ENCODE data around the gene ANKEF1. TPM values are rescaled to one million over a fixed set of nuclear protein-coding genes. Genes with fewer than 3 reads are reported as not detected.

The ANKEF1 gene
- total RNA-seq, 4 donors from 2014 or later, result 0.87 to 2.4 (median 1.7) TPM

DNA sequence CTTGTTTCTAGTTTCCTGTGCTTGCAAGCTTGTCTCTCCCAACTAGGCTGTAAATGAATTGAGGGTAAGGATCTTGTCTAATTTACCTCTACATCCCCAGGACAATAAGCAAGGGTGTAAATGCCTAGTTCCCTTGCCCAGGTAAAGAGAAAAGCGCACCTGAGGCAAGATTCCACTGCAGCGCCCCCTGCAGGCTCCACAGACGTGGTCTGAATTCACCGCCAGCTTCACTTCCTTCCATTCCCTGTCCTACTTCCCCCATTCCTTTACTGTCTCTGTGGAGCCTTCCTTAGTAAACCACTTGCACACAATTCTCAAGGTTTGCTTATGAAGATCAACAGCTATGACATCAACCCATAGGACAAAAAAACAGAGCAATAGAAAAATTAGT, 42.3 kb downstream of the ANKEF1 start:
- no peak for DNase-seq (ENCODE audit: low spot score in 2 of 2)
- peak overlapping the region in 1 of 4 donors; percentile 52 for H3K27ac ChIP-seq
- no peaks in the 10 kb centered on the region for H3K27me3 ChIP-seq
- no peaks in the 10 kb centered on the region for H3K9me3 ChIP-seq
- TF ChIP-seq, protein P1, sequence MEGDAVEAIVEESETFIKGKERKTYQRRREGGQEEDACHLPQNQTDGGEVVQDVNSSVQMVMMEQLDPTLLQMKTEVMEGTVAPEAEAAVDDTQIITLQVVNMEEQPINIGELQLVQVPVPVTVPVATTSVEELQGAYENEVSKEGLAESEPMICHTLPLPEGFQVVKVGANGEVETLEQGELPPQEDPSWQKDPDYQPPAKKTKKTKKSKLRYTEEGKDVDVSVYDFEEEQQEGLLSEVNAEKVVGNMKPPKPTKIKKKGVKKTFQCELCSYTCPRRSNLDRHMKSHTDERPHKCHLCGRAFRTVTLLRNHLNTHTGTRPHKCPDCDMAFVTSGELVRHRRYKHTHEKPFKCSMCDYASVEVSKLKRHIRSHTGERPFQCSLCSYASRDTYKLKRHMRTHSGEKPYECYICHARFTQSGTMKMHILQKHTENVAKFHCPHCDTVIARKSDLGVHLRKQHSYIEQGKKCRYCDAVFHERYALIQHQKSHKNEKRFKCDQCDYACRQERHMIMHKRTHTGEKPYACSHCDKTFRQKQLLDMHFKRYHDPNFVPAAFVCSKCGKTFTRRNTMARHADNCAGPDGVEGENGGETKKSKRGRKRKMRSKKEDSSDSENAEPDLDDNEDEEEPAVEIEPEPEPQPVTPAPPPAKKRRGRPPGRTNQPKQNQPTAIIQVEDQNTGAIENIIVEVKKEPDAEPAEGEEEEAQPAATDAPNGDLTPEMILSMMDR (IDR thresholded peaks at IDR 0.05), result no peak
- TF ChIP-seq POLR2A (IDR thresholded peaks at IDR 0.05), result no peak
- TF ChIP-seq EP300 (IDR thresholded peaks at IDR 0.05), result no peak
- peaks cover 0 to 7% (median 0%) of the 10 kb centered on the region in 4 donors for H3K4me1 ChIP-seq
- H3K4me3 ChIP-seq, result no peak overlapping the region
- H3K36me3 ChIP-seq, result no peaks in the 10 kb centered on the region
- WGBS, 2 donors, result 42 to 48% methylated on average over 4 of the region's 4 CpGs

DNA sequence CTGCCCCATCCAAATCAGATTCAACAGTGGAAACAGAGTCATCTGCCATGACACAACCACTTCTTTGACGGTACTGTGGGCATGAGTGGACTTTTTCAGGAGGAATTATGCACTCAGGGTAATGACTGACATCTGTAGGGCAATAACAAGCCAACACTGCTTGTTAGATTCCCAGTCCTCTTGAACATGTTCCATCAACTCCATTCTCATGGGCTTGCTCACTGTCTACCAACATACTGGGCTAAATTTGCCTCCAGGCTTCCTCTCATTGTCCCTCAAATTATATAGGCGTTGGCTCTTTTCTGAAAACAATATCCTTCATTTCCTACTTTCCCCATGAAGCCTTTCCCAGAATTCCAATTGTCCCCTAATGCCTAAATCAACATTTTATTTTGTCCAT, 43.1 kb downstream of the ANKEF1 start:
- no peak overlapping the region for H3K4me3 ChIP-seq
- H3K27me3 ChIP-seq, result no peaks in the 10 kb centered on the region
- no peak for TF ChIP-seq POLR2A (IDR thresholded peaks at IDR 0.05)
- TF ChIP-seq, protein P1 (IDR thresholded peaks at IDR 0.05), result no peak
- no peak for TF ChIP-seq EP300 (IDR thresholded peaks at IDR 0.05)
- H3K4me1 ChIP-seq, result peaks cover 0 to 7% (median 0%) of the 10 kb centered on the region in 4 donors
- no peaks in the 10 kb centered on the region for H3K9me3 ChIP-seq
- WGBS, 2 donors, result 76 to 82% methylated on average over 2 of the region's 2 CpGs
- H3K36me3 ChIP-seq, result no peaks in the 10 kb centered on the region
- DNase-seq (ENCODE audit: low spot score in 2 of 2), result no peak
- H3K27ac ChIP-seq, result peak overlapping the region in 1 of 4 donors; percentile 52

DNA sequence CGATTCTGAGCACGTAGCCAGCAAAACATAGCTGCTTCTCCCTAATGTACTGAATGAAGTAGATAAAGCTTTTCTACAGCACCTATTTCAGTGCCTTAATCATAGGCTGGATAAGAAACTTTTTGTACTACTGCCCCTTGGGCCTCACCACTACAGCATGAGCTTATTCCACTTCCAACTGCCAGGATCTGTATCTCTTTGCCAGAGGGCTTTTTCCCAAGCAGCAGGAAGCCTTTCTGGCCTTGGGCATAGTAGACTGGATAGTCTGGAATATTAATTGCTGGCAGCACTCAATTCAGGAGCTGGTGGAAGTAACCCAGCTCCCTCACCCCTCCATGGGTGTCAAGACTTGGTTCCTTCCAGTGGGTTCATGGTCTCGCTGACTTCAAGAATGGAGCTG, 43.6 kb downstream of the ANKEF1 start:
- H3K9me3 ChIP-seq, result no peaks in the 10 kb centered on the region
- no peaks in the 10 kb centered on the region for H3K27me3 ChIP-seq
- TF ChIP-seq POLR2A (IDR thresholded peaks at IDR 0.05), result no peak
- TF ChIP-seq EP300 (IDR thresholded peaks at IDR 0.05), result no peak
- TF ChIP-seq, protein P1 (IDR thresholded peaks at IDR 0.05), result no peak
- WGBS, 2 donors, result 87 to 91% methylated on average over 3 of the region's 3 CpGs
- no peak for DNase-seq (ENCODE audit: low spot score in 2 of 2)
- no peak overlapping the region for H3K4me3 ChIP-seq
- no peaks in the 10 kb centered on the region for H3K36me3 ChIP-seq
- peaks cover 0 to 7% (median 0%) of the 10 kb centered on the region in 4 donors for H3K4me1 ChIP-seq
- peak overlapping the region in 1 of 4 donors; percentile 52 for H3K27ac ChIP-seq

DNA sequence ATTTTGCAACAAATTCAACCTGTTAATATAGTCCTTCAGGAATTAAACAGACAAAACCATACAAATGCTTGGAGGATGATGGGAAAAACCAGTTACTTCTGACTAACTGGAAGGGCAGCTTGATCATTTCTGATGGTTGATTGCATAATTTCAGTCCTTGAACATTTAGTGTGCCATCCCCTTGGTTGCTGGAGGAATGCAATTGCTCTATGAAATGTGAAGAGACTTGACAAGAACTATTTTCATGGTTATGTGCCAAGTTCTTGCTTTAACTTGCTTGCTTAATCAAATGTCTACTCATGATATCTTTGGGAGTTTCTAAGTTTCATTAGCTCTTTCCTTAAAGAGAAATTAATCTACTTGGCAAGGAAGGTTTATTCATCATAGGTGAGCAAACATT, 45.2 kb downstream of the ANKEF1 start:
- no peak overlapping the region for H3K4me3 ChIP-seq

DNA sequence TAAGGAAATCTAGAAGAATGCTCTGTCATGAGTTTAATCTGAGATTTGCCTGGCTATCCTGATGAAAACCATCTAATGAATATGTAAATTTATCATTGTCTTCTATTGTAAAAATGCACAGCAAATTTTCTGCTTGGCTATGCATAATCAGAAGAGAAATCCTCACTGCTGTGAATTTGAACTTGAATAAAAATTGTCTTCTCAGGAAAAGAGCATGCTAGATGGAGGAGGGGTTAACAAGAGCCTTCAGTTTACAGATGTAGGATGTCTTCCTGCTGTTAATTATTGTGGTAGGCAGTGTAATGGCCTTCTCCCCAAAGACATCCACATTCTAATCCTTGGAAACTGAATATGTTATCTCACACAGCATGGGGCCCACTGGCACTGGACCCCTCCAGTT, 45.8 kb downstream of the ANKEF1 start:
- H3K27ac ChIP-seq, result no peak overlapping the region
- no peak for DNase-seq (ENCODE audit: low spot score in 2 of 2)
- no peaks in the 10 kb centered on the region for H3K27me3 ChIP-seq
- H3K4me1 ChIP-seq, result no peaks in the 10 kb centered on the region
- H3K36me3 ChIP-seq, result no peaks in the 10 kb centered on the region
- H3K4me3 ChIP-seq, result no peak overlapping the region
- TF ChIP-seq POLR2A (IDR thresholded peaks at IDR 0.05) (no peak), EP300 (IDR thresholded peaks at IDR 0.05) (no peak)
- TF ChIP-seq, protein P1 (IDR thresholded peaks at IDR 0.05), result no peak
- H3K9me3 ChIP-seq, result no peaks in the 10 kb centered on the region

More for the DNA sequence above, 45.2 kb downstream of the ANKEF1 start:
- Histone ChIP-seq H3K36me3 (no peaks in the 10 kb centered on the region), H3K27me3 (no peaks in the 10 kb centered on the region), H3K27ac (no peak overlapping the region), H3K4me1 (peaks cover 0 to 2% (median 0%) of the 10 kb centered on the region in 4 donors), H3K9me3 (no peaks in the 10 kb centered on the region)
- TF ChIP-seq POLR2A (IDR thresholded peaks at IDR 0.05) (no peak), EP300 (IDR thresholded peaks at IDR 0.05) (no peak)
- TF ChIP-seq, protein P1 (IDR thresholded peaks at IDR 0.05), result no peak
- no peak for DNase-seq (ENCODE audit: low spot score in 2 of 2)
